Body of pancreas (tissue), 4 donors: Measurements from ENCODE around the gene MMP8.

Experiments used
- POLR2A ChIP-seq, 3 donors: fragments of 450-650 bp; IDR thresholded peaks; one replicate each; pipeline ENCODE4 v1.6.1; 2016; ENCODE audit warnings: antibody characterized with exemption in 3 of 3, mild to moderate bottlenecking in 2 of 3
- TF ChIP-seq, protein P1 (sequence below), 7 experiments: fragments of 450-650 bp in 4 of 7; fragments of 200-600 bp in 3 of 7; sonication (generic) in 3 of 7; IDR thresholded peaks; one replicate each; pipeline ENCODE4 v1.5.1; 2016 to 2019; ENCODE audit warnings: antibody characterized with exemption in 7 of 7

DNA sequence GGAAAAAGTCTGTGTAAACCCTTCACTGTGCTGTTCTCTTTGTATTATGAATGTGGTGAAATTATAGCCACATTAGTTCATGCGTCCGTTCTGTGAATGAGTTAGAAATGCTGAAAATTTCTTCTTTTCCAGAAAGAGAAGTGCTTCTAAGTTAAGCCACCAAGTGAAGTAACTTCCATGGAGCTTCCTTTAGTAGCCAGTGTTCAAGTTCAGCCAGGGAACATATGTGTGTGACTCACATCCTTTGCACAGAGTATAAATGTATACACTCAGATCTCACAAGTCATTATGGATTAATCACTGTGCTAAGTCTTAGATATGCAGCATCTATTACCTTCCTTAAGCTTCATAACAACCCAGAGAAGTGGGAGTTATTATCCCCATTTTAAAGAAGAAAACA is 3.1 kb upstream of the MMP8 start:
- TF ChIP-seq, protein P1, sequence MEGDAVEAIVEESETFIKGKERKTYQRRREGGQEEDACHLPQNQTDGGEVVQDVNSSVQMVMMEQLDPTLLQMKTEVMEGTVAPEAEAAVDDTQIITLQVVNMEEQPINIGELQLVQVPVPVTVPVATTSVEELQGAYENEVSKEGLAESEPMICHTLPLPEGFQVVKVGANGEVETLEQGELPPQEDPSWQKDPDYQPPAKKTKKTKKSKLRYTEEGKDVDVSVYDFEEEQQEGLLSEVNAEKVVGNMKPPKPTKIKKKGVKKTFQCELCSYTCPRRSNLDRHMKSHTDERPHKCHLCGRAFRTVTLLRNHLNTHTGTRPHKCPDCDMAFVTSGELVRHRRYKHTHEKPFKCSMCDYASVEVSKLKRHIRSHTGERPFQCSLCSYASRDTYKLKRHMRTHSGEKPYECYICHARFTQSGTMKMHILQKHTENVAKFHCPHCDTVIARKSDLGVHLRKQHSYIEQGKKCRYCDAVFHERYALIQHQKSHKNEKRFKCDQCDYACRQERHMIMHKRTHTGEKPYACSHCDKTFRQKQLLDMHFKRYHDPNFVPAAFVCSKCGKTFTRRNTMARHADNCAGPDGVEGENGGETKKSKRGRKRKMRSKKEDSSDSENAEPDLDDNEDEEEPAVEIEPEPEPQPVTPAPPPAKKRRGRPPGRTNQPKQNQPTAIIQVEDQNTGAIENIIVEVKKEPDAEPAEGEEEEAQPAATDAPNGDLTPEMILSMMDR (IDR thresholded peaks at IDR 0.05) = no peak
- no peak for TF ChIP-seq POLR2A (IDR thresholded peaks at IDR 0.05)
